NCI-H2081 (cell line): Measurements from ENCODE around the gene CFHR1.
A peak's percentile ranks its signal among the peaks of the same experiment; 100 is the strongest.
"Not testable (repeated sequence)": the region's sequence is repeated elsewhere in the genome, so short reads cannot be mapped to it uniquely, and the experiment has no call there.

Experiments
- DNase-seq, 2 experiments: peaks; one replicate each; lab custom pipeline; 2025; lab: John Stamatoyannopoulos, UW

The CFHR1 gene

GRCh38 chr1:196819531-196819930 is at the start of gene CFHR1:
Gene CFHR1, plus strand, starts transcription at chr1:196819731. Its CDS starts 114 bp downstream, at chr1:196819845.
- DNase-seq = not testable (repeated sequence)

GRCh38 chr1:196769823-196770222 is 49.7 kb upstream of the CFHR1 start:
- DNase-seq = not testable (repeated sequence)

GRCh38 chr1:196773713-196774112 is 45.8 kb upstream of the CFHR1 start:
- DNase-seq = no peak

DNA sequence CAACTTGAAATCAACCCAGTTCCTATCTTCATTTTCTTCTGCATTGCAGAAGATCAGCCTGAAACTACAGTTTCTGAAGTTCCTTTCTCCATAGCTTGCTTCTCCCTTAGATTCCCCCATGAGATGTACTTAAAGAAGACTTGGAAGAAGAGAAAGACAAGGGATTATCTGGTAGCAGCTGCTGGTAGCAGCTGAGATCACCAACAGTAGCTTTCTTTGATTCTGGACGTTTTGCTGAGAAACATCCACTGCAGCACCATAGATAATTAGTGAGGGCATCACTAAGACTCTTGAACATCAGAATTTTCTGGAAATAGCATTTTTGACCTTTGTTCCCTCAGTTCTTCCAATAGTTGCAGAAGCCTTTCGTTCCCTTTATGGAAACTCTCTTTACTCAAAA is 45.4 kb upstream of the CFHR1 start:
- DNase-seq = no peak

DNA sequence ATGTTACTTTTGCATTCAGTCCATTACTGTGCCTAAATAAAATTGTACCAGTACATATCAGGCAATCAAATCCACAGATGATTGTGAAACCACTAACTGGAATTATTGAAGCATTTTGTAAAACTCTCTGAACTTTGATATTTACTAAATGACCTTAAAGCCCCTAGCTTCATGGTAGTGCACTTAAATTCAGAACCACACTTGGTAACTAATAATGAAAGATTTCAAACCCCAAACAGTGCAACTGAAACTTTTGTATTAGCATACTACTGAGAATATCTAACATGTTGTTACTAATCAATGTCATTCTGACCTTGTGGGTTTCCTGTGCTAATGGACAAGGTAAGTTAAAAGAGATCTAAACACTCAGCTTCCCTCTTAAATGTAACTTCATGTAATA is 44.9 kb upstream of the CFHR1 start, which contains the start of gene CFHR3:
CFHR3 (plus strand) TSS at position 238 of the 400 bp plus-strand sequence; CDS start at position 285, 47 bp downstream.
- DNase-seq = no peak

GRCh38 chr1:196777603-196778002 is 41.9 kb upstream of the CFHR1 start:
- no peak for DNase-seq

DNA sequence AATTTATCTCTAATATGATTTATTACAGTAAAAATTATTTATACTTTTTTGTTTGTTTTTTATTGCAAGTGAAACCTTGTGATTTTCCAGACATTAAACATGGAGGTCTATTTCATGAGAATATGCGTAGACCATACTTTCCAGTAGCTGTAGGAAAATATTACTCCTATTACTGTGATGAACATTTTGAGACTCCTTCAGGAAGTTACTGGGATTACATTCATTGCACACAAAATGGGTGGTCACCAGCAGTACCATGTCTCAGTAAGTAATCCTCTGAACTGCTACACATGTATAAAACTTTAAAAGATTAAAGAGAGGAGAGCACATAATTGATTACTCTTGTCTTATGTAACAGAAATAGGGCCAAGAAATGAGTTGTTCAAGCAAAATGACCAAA is 40.4 kb upstream of the CFHR1 start:
- no peak for DNase-seq

GRCh38 chr1:196791252-196791651 is 28.3 kb upstream of the CFHR1 start:
- not testable (repeated sequence) for DNase-seq

GRCh38 chr1:196794103-196794502 is 25.4 kb upstream of the CFHR1 start:
- peak; percentile 94 to 99 for DNase-seq

GRCh38 chr1:196797891-196798290 is 21.6 kb upstream of the CFHR1 start:
- DNase-seq = no peak

- not testable (repeated sequence) for DNase-seq
Observed at GRCh38 chr1:196801920-196802319, 17.6 kb upstream of the CFHR1 start.

DNA sequence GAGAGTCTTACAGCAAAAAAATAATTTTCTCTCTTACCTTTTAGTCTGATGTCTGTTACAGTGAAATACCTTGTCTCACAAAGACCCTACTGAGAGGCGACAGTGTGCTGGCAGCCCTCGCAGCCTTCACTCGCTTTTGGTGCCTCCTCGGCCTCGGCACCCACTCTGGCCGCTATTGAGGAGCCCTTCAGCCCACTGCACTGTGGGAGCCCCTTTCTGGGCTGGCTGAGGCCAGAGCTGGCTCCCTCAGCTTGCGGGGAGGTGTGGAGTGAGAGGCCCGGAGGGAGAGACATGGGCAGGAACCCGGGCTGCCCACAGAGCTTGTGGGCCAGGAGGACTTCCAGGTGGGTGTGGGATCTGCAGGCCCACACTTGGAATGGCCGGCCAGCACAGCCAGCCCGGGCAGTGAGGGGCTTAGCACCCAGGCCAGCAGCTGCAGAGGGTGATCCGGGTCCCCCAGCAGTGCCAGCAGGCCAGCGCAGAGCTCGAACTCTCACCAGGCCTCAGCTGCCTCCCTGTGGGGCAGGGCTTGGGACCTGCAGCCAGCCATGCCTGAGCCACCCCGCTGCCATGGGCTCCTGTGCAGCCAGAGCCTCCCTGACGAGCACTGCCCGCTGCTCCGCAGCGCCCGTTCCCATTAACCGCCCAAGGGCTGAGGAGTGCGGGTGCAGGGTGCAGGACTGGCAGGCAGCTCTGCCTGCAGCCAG is 10.8 kb upstream of the CFHR1 start:
- DNase-seq = no peak

DNA sequence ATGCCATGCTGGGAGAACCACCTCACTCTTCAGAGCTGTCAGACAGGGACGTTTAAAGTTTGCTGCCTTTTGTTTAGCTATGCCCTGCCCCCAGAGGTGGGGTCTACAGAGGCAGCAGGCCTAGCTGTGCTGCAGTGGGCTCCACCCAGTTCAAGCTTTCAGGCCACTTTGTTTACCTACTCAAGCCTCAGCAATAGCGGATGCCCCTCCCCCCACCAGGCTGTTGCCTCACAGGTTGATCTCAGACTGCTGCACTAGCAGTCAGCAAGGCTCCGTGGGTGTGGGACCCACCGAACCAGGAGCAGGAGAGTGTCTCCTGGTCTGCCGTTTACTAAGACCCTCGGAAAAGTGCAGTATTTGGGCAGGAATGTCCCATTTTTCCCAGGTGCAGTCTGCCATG is 2.1 kb upstream of the CFHR1 start:
- DNase-seq = not testable (repeated sequence)

DNA sequence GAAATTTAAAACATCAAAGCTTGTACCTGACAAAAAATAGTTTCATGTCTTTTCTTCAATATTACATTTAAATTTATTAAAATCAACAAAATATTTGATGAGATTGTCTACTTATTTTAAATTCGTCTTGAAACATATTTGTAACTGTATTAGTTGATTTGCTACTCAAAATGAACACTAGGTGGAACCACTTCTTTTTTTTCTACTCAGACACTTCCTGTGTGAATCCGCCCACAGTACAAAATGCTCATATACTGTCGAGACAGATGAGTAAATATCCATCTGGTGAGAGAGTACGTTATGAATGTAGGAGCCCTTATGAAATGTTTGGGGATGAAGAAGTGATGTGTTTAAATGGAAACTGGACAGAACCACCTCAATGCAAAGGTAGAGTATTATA is 8.3 kb downstream of the CFHR1 start:
- peak; percentile 73 to 92 for DNase-seq

DNA sequence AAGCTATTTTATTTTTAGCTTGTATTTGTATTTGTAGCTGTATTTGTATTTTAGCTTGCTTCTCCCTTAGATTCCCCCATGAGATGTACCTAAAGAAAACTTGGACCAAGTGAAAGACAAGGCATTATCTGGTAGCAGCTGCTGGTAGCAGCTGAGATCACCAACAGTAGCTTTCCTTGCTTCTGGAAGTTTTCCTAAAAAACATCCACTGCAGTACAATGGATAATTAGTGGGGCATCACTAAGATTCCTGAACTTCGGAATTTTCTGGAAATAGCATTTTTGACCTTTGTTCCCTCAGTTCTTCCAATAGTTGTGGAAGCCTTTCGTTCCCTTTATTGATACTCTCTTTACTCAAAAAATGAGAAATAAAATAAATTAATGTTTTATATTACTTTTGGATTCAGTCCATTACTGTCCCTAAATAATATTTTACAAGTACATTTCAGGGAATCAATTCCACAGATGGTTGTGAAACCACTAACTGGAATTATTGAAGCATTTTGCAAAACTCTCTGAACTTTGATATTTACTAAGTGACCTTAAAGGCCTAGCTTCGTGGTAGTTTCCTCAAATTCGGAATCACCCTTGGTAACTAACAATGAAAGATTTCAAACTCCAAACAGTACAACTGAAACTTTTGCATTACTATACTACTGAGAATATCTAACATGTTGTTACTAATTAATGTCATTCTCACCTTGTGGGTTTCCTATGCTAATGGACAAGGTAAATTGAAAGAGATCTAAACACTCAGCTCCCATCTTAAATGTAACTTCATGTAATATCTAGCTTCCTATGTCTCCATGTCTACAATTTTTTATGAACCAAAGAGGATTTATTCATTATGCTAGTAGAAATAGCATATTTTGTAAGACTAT is 30.3 kb downstream of the CFHR1 start:
- DNase-seq = not testable (repeated sequence)

DNA sequence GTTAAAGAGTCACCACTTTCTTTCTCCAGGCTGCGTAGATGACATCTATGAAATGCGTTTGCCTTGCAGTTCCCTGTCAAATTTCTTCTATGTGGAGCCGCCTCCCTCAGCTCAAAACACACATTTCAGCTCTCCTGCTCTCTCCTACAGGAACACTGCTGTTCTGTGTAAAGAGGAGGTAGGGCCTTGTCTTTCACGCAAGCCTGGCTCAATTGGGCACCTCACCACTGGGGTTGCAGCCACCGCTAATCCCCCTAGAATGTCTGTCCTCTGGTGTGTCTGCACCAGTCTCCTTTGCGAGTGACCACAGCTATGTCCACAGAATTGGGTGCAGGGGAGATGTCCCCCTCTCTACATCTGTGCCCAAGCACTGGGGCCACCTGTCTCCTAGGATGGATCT is 36.5 kb downstream of the CFHR1 start:
- no peak for DNase-seq

DNA sequence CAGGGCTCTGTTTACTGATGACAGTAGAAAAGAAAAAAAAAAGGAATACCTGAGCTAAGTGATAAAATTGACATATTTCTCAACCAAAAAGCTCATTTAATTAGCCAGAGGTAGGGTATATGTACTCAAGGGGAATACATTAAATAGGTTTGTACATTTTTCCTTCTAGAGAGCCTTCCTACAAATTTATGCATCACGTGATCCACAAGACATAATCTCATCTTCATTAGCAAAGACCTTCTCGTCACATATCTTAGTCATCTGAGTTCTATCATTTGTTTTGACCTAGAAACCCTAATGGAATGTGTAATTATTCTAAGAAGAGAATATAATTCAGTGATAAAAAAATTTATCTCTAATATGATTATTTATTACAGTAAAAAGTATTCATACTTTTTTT is 37.7 kb downstream of the CFHR1 start:
- no peak for DNase-seq

GRCh38 chr1:196858811-196859210 is 39.3 kb downstream of the CFHR1 start:
- DNase-seq = no peak

GRCh38 chr1:196860323-196860884 is 40.9 kb downstream of the CFHR1 start:
- no peak for DNase-seq

- DNase-seq = no peak
Observed at GRCh38 chr1:196861429-196861828, 41.9 kb downstream of the CFHR1 start.

GRCh38 chr1:196866974-196867373 is 47.4 kb downstream of the CFHR1 start:
- DNase-seq = no peak

DNA sequence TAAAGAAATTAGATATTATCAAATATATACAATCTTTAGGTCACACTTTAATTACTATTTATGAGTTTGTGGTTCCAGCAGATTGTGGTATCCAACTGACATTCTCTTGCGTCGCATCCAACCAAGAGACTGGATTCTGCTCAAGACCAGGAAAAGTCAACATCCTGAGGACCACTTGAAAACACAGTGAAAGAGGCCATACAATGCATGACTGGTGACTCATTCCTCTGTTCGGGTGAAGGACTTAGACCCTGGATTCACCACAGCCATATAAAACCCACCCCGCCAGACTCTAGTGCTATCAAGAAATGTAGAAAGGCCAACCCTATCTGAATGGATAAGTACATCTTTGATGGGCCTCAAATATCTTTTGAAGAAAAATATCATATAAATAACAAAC is 53.9 kb downstream of the CFHR1 start:
- no peak for DNase-seq

GRCh38 chr1:196875935-196876334 is 56.4 kb downstream of the CFHR1 start:
- DNase-seq = no peak
